K562 (cell line): ENCODE data around the gene PREX1. TPM values are rescaled to one million over a fixed set of nuclear protein-coding genes. Genes with fewer than 3 reads are reported as not detected.
A peak's percentile ranks its signal among the peaks of the same experiment; 100 is the strongest.

Experiments
- ATAC-seq: fragments of 200-7000 bp; cut with Tn5 transposase; 3 replicates; pipeline ENCODE4 v1.9.1; 2020; ENCODE audit warnings: moderate library complexity
- BruUV-seq: library from RNA; stranded (reverse); fragments of 400-500 nt; replicated peaks from 2 replicates; lab custom pipeline; 2021; lab: Mats Ljungman, UMichigan
- CTCF ChIA-PET: fragments of 300-600 bp; formaldehyde crosslinking; extraction: SDS; loops from one replicate; lab custom pipeline; 2021; ENCODE audit warnings: low intra/inter-chr PET ratio; lab: Yijun Ruan, JAX
- POLR2A ChIA-PET: fragments of 300-600, 350-650 bp; sonication (Branson Sonifier 250); formaldehyde crosslinking; extraction: SDS; loops from one replicate; lab custom pipeline; 2021; ENCODE audit warnings: antibody characterized with exemption, inconsistent platforms; lab: Yijun Ruan, JAX
- DNase-seq, 4 experiments: peaks; one replicate each; pipeline versions ENCODE4 v3.0.0 to v3.0.0-alpha.2; 2011 to 2018; ENCODE audit warnings: low spot score in 3 of 4, mixed read lengths in 3 of 4; ENCODE audit errors: extremely low read depth in 1 of 4
- FAIRE-seq: peaks from 2 replicates; lab custom pipeline; 2011; peaks lifted over from hg19 to GRCh38; lab: Jason Lieb, UNC
- H2AFZ ChIP-seq: 2 replicates; pipeline ENCODE4 v1.6.0; 2011; ENCODE audit warnings: low read depth, low read length, control low read depth, inconsistent platforms
- H3K27ac ChIP-seq: fragments of 200-600 bp; 3 replicates; pipeline ENCODE4 v1.8.0; 2011; ENCODE audit warnings: low read depth, mild to moderate bottlenecking, control low read depth, inconsistent platforms, low read length, moderate library complexity, mixed read lengths; ENCODE audit errors: extremely low read depth
- H3K27me3 ChIP-seq, 2 experiments: fragments of 300-600 bp in 1 of 2; 2 replicates in 1 of 2; 3 replicates in 1 of 2; pipeline versions ENCODE4 v1.6.0 to v1.8.0; 2011; ENCODE audit warnings: inconsistent platforms in 2 of 2, low read length in 2 of 2, mild to moderate bottlenecking in 1 of 2, mixed read lengths in 1 of 2, moderate library complexity in 1 of 2; ENCODE audit not compliant: control insufficient read depth in 2 of 2, insufficient read depth in 2 of 2
- H3K36me3 ChIP-seq: fragments of 300-600 bp; 3 replicates; pipeline ENCODE4 v1.8.0; 2011; ENCODE audit warnings: mild to moderate bottlenecking, low read length, inconsistent platforms; ENCODE audit not compliant: control insufficient read depth, insufficient read depth
- H3K4me1 ChIP-seq, 2 experiments: fragments of 200-600 bp in 1 of 2; replicated peaks in 1 of 2; 2 replicates in 1 of 2; 3 replicates in 1 of 2; pipeline versions ENCODE4 v1.5.1 to v1.8.0; 2011; ENCODE audit warnings: inconsistent platforms in 2 of 2, low read length in 2 of 2, mild to moderate bottlenecking in 1 of 2, mixed read lengths in 1 of 2, moderate library complexity in 1 of 2; ENCODE audit not compliant: control insufficient read depth in 2 of 2, insufficient read depth in 2 of 2
- H3K4me2 ChIP-seq: 2 replicates; pipeline ENCODE4 v1.6.1; 2011; ENCODE audit warnings: low read length, control low read depth, inconsistent platforms, mixed read lengths; ENCODE audit not compliant: insufficient read depth
- H3K4me3 ChIP-seq: fragments of 200-600 bp; sonication (generic), shearing (Covaris generic); 2 replicates; pipeline ENCODE4 v1.5.1; 2016; ENCODE audit warnings: control low read depth, inconsistent platforms
- H3K79me2 ChIP-seq: fragments of 200-600 bp; 3 replicates; pipeline ENCODE4 v1.8.0; 2011; ENCODE audit warnings: low read length, inconsistent platforms; ENCODE audit not compliant: control insufficient read depth, insufficient read depth
- H3K9ac ChIP-seq, 2 experiments: 2 replicates each; pipeline versions ENCODE4 v1.6.0 to v1.6.1; 2011; ENCODE audit warnings: low read depth in 2 of 2, low read length in 2 of 2, control low read depth in 1 of 2, inconsistent platforms in 1 of 2, mild to moderate bottlenecking in 1 of 2, mixed read lengths in 1 of 2; ENCODE audit not compliant: insufficient read depth in 1 of 2
- H3K9me1 ChIP-seq: one replicate; pipeline ENCODE4 v1.6.0; 2011; ENCODE audit warnings: inconsistent platforms, mild to moderate bottlenecking, low read length, moderate library complexity; ENCODE audit not compliant: control insufficient read depth, insufficient read depth
- H3K9me3 ChIP-seq: replicated peaks from 2 replicates; pipeline ENCODE4 v1.5.1; 2011; ENCODE audit warnings: low read depth, low read length, inconsistent platforms; ENCODE audit not compliant: control insufficient read depth, insufficient read depth
- H4K20me1 ChIP-seq: replicated peaks from 2 replicates; pipeline ENCODE4 v1.6.1; 2011; ENCODE audit warnings: low read length, inconsistent platforms, mixed read lengths; ENCODE audit not compliant: control insufficient read depth, insufficient read depth
- EHMT2 ChIP-seq: fragments of 450-650 bp; IDR thresholded peaks from 2 replicates; pipeline ENCODE4 v1.6.1; 2018; ENCODE audit warnings: antibody characterized with exemption
- FOXP1 ChIP-seq: sonication (generic); formaldehyde crosslinking; IDR thresholded peaks from 2 replicates; pipeline ENCODE4 v1.8.0; 2022; ENCODE audit warnings: mild to moderate bottlenecking, missing genetic modification reagents
- GTF3C2 ChIP-seq: IDR thresholded peaks from 3 replicates; pipeline ENCODE4 v1.6.1; 2011; ENCODE audit warnings: borderline replicate concordance, mild to moderate bottlenecking, moderate library complexity; ENCODE audit not compliant: insufficient read length; ENCODE audit errors: extremely low read depth
- HMGN3 ChIP-seq: IDR thresholded peaks from 2 replicates; pipeline ENCODE4 v1.6.1; 2011; ENCODE audit warnings: borderline replicate concordance, low read depth, mild to moderate bottlenecking, mixed read lengths, low read length; ENCODE audit not compliant: insufficient read length; ENCODE audit errors: extremely low read depth
- LEF1 ChIP-seq: fragments of 450-650 bp; IDR thresholded peaks from 2 replicates; pipeline ENCODE4 v1.6.1; 2016; ENCODE audit warnings: mild to moderate bottlenecking
- PBX2 ChIP-seq, 2 experiments: IDR thresholded peaks in 1 of 2; conservative IDR thresholded peaks in 1 of 2; 2 replicates each; pipeline ENCODE4 v1.6.1; 2016; ENCODE audit warnings: low read depth in 2 of 2, mild to moderate bottlenecking in 1 of 2, missing compliant biosample characterization in 1 of 2, missing genetic modification characterization in 1 of 2, moderate library complexity in 1 of 2
- RNF2 ChIP-seq: sonication (generic); IDR thresholded peaks from 2 replicates; pipeline ENCODE4 v1.6.1; 2016
- SNRNP70 ChIP-seq: fragments of 200-400 bp; formaldehyde crosslinking; optimal IDR thresholded peaks from 2 replicates; pipeline ENCODE3; 2017; ENCODE audit warnings: low read depth, low read length
- TEAD1 ChIP-seq, 2 experiments: fragments of 450-650 bp in 1 of 2; sonication (generic) in 1 of 2; formaldehyde crosslinking; IDR thresholded peaks; 2 replicates each; pipeline versions ENCODE4 v1.4.0 to v1.8.0; 2020 to 2022; ENCODE audit warnings: mild to moderate bottlenecking in 2 of 2, missing genetic modification reagents in 1 of 2
- USF1 ChIP-seq: sonication (generic); formaldehyde crosslinking; IDR thresholded peaks from 2 replicates; pipeline ENCODE4 v1.9.0; 2022; ENCODE audit warnings: mild to moderate bottlenecking, missing genetic modification reagents
- ZBTB33 ChIP-seq: sonication (generic); formaldehyde crosslinking; IDR thresholded peaks from 2 replicates; pipeline ENCODE4 v1.8.1; 2023; ENCODE audit warnings: mild to moderate bottlenecking, missing genetic modification reagents
- ZNF224 ChIP-seq: sonication (generic); formaldehyde crosslinking; IDR thresholded peaks from 2 replicates; pipeline ENCODE4 v1.8.0; 2022; ENCODE audit warnings: mild to moderate bottlenecking, missing genetic modification reagents
- WGBS: fragments of 100-300 bp; shearing (Covaris generic); methylation state at CpG from one replicate; pipeline ENCODE4 v1.1.6; 2016; ENCODE audit warnings: low coverage, mixed read lengths; ENCODE audit not compliant: insufficient coverage; ENCODE audit errors: missing lambda C conversion rate; 5-methylcytosine and 5-hydroxymethylcytosine counted together
- in situ Hi-C: fragments of 300-500 bp; cut with MboI; formaldehyde crosslinking; loops from 4 replicates; pipeline ENCODE4 v1.15.0; 2018; ENCODE audit warnings: inconsistent platforms, mixed read lengths
- intact Hi-C: fragments of 100-400 bp; cut with micrococcal nuclease; formaldehyde crosslinking; loops from 2 replicates; pipeline ENCODE4 v1.14.2; 2022
- polyA plus RNA-seq, 8 experiments: library from polyadenylated mRNA; depleted of rRNA in 4 of 8; stranded (reverse) in 5 of 8; unstranded in 3 of 8; fragments of >200 nt; fragmentation: Nextera tagmentation in 2 of 8; fragmentation: Illumina TruSeq in 1 of 8; extraction: Ambion mirVana in 2 of 8; extraction: Trizol in 1 of 8; gene quantifications; 2 replicates each; pipeline versions ENCODE4 v1.2.1 to v1.2.3, GENCODE V29; 2011 to 2014; ENCODE audit warnings: inconsistent platforms in 1 of 8, missing spikeins in 1 of 8
- total RNA-seq, 7 experiments: library from RNA; depleted of rRNA in 6 of 7; stranded (reverse); fragments of >200 nt in 6 of 7; fragmentation: Illumina TruSeq in 2 of 7; extraction: Trizol in 2 of 7; gene quantifications; 2 replicates each; pipeline versions ENCODE4 v1.2.1 to v1.2.3, GENCODE V29; 2011 to 2021; ENCODE audit warnings: low replicate concordance in 1 of 7

PREX1 gene
- total and polyA plus RNA-seq, 9 of the 15 experiments (the other 6 are each of a cell fraction or from before 2014, with no cell fraction given), result 0.37 to 10.4 (median 4.8) TPM

- TF ChIP-seq PBX2 (CRISPR knock-in tag; IDR thresholded peaks at IDR 0.05; ENCODE audit: low read depth) (no peak), PBX2 (tag; conservative IDR thresholded peaks at IDR 0.05; ENCODE audit: low read depth) (0 out of 2 replicates have a peak, but pooled peaks have one; percentile 22)
These were observed 136.3 kb downstream of the PREX1 start (continued) for GRCh38 chr20:48691523-48691922.

- DNase-seq, result peak; percentile 42 to 54 (median 47)
- H2AFZ ChIP-seq, result no peak overlapping the region
- H3K4me2 ChIP-seq, result no peak overlapping the region
- CTCF ChIA-PET, result no interaction called here
- ATAC-seq, result peak; percentile 80
- intact Hi-C loops (no loop called here), in situ Hi-C loops (no loop called here)
- no TSS peak for BruUV-seq
- no peak overlapping the region for H3K27ac ChIP-seq
- no peaks in the 10 kb centered on the region for H3K79me2 ChIP-seq
- 35% methylated on average over 18 of the region's 18 CpGs for WGBS
- no peaks in the 10 kb centered on the region for H4K20me1 ChIP-seq
- H3K9ac ChIP-seq, result no peak overlapping the region; a peak in 1 of 4 replicates
- H3K9me3 ChIP-seq, result no peaks in the 10 kb centered on the region
- H3K36me3 ChIP-seq, result no peaks in the 10 kb centered on the region
- POLR2A ChIA-PET, result no interaction called here
- FAIRE-seq, result no peak
- peaks cover 0 to 18% of the 10 kb centered on the region in 2 experiments; a peak in 4 of 5 replicates for H3K4me1 ChIP-seq
- H3K27me3 ChIP-seq, result no peaks in the 10 kb centered on the region; a peak in 1 of 5 replicates
- H3K9me1 ChIP-seq, result no peaks in the 10 kb centered on the region
- no peak overlapping the region for H3K4me3 ChIP-seq
- TF ChIP-seq RNF2, result peak; percentile 39; the same call in 1 of the 2 replicates
- no peak for TF ChIP-seq TEAD1 (CRISPR knock-in tag; IDR thresholded peaks at IDR 0.05)
- TF ChIP-seq USF1 (CRISPR knock-in tag), result 0 out of 2 replicates have a peak, but pooled peaks have one; percentile 20
- TF ChIP-seq FOXP1 (CRISPR knock-in tag), result no peak
- no peak for TF ChIP-seq HMGN3
- TF ChIP-seq ZBTB33 (CRISPR knock-in tag), result peak; percentile 96
- no peak for TF ChIP-seq GTF3C2
- TF ChIP-seq LEF1, result no peak
- no peak for TF ChIP-seq SNRNP70
- no peak for TF ChIP-seq ZNF224 (CRISPR knock-in tag)
- TF ChIP-seq EHMT2, result no peak
These were observed 136.9 kb downstream of the PREX1 start for GRCh38 chr20:48690888-48691287.
